GM19455 (cell line): ENCODE data around the gene USB1.

Experiments used
- ATAC-seq: cut with Tn5 transposase; IDR thresholded peaks from one replicate; pipeline ENCODE4 v1.9.1; 2021; ENCODE audit not compliant: unreplicated experiment

Gene USB1

GRCh38 chr16:58013201-58013956 lies 12.2 kb downstream of the USB1 start:
- no peak for ATAC-seq

GRCh38 chr16:58016840-58017446 lies 15.7 kb downstream of the USB1 start:
- ATAC-seq = no peak

GRCh38 chr16:58018803-58019202 lies 17.6 kb downstream of the USB1 start:
- ATAC-seq = no peak

- no peak for ATAC-seq
Measured at GRCh38 chr16:58019866-58020538, 18.8 kb downstream of the USB1 start.

GRCh38 chr16:58020628-58021521 lies 19.7 kb downstream of the USB1 start:
- no peak for ATAC-seq

GRCh38 chr16:58021661-58022551 lies 20.7 kb downstream of the USB1 start:
- no peak for ATAC-seq

GRCh38 chr16:58022601-58023371 lies 21.6 kb downstream of the USB1 start:
- no peak for ATAC-seq

- ATAC-seq = no peak
Measured at GRCh38 chr16:58024486-58025350, 23.5 kb downstream of the USB1 start.

GRCh38 chr16:58025351-58026138 lies 24.3 kb downstream of the USB1 start, which contains the start of gene MMP15:
Gene MMP15 (plus strand): TSS chr16:58025754. CDS start chr16:58026351, 597 bp downstream.
- peak; percentile 54 for ATAC-seq

- no peak for ATAC-seq
Measured at GRCh38 chr16:58026139-58026704, 25.0 kb downstream of the USB1 start.

GRCh38 chr16:58026705-58027160 lies 25.5 kb downstream of the USB1 start:
- ATAC-seq = no peak

- no peak for ATAC-seq
Measured at GRCh38 chr16:58027161-58027915, 26.1 kb downstream of the USB1 start.

- ATAC-seq = no peak
Measured at GRCh38 chr16:58027916-58028455, 26.8 kb downstream of the USB1 start.

- ATAC-seq = no peak
Measured at GRCh38 chr16:58028541-58029070, 27.4 kb downstream of the USB1 start.

GRCh38 chr16:58029410-58029809 lies 28.2 kb downstream of the USB1 start:
- no peak for ATAC-seq
